SK-N-SH (cell line): ENCODE data around the gene WDR5B.

Experiments
- CHD2 ChIP-seq: fragments of 150-350 bp; IDR thresholded peaks from 2 replicates; pipeline ENCODE4 v1.6.1; 2018; ENCODE audit warnings: low read length; ENCODE audit not compliant: partially characterized antibody
- EP300 ChIP-seq, 2 experiments: IDR thresholded peaks; 2 replicates each; pipeline versions ENCODE4 v1.4.0 to v1.6.1; 2012; ENCODE audit warnings: borderline replicate concordance in 1 of 2, low read depth in 1 of 2, low read length in 1 of 2
- FOSL2 ChIP-seq: IDR thresholded peaks from 2 replicates; pipeline ENCODE4 v1.4.0; 2012; ENCODE audit warnings: low read depth, mild to moderate bottlenecking, moderate library complexity, borderline replicate concordance
- FOXJ3 ChIP-seq: sonication (generic); formaldehyde crosslinking; IDR thresholded peaks from 2 replicates; pipeline ENCODE4 v1.5.1; 2020; ENCODE audit warnings: mild to moderate bottlenecking, missing genetic modification reagents
- FOXM1 ChIP-seq: IDR thresholded peaks from 2 replicates; pipeline ENCODE4 v1.4.0; 2012; ENCODE audit warnings: low read depth, mild to moderate bottlenecking
- POLR2AphosphoS5 ChIP-seq: IDR thresholded peaks from 2 replicates; pipeline ENCODE4 v1.6.1; 2012; ENCODE audit warnings: low read depth, low read length
- RFX5 ChIP-seq: IDR thresholded peaks from 2 replicates; pipeline ENCODE4 v1.6.1; 2012; ENCODE audit warnings: mild to moderate bottlenecking, improper control_type of control experiment, low read length
- RXRA ChIP-seq: IDR thresholded peaks from 2 replicates; pipeline ENCODE4 v1.4.0; 2012; ENCODE audit warnings: low read depth, mild to moderate bottlenecking, borderline replicate concordance
- SMC3 ChIP-seq: IDR thresholded peaks from 2 replicates; pipeline ENCODE4 v1.6.1; 2012; ENCODE audit warnings: low read depth, low read length, improper control_type of control experiment
- TEAD4 ChIP-seq: IDR thresholded peaks from 2 replicates; pipeline ENCODE4 v1.4.0; 2012; ENCODE audit warnings: mild to moderate bottlenecking, borderline replicate concordance; ENCODE audit not compliant: insufficient read depth
- YY1 ChIP-seq: IDR thresholded peaks from 2 replicates; pipeline ENCODE4 v1.4.0; 2012; ENCODE audit warnings: low read depth, mild to moderate bottlenecking
- TF ChIP-seq, protein P1 (sequence below): fragments of 200-600 bp; sonication (generic); IDR thresholded peaks from 2 replicates; pipeline ENCODE4 v1.6.1; 2017; ENCODE audit warnings: antibody characterized with exemption, mild to moderate bottlenecking, moderate library complexity
- TF ChIP-seq, protein P2 (sequence below): IDR thresholded peaks from 2 replicates; pipeline ENCODE4 v1.4.0; 2012; ENCODE audit warnings: low read depth, borderline replicate concordance

DNA sequence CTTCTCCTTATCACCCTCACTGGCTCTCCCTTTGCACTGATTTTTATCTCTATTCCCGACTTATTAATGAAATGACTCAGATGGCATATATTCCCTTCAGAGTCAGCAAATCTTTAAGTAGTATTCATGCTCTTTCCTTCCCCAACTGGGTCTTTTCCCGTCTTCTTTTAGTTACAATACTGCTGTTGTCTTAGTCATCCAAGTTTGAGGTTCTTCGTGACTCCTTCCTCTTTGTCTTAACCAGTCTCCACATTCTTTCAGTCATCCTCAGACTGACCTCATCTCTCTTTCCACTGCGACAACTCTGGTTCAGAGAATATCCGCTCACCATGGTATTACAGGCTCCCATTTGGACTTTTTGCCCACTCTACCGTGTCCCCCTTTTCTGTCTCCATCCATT, 12.4 kb downstream of the WDR5B start:
- TF ChIP-seq RXRA = no peak
- no peak for TF ChIP-seq POLR2AphosphoS5
- TF ChIP-seq, protein P1, sequence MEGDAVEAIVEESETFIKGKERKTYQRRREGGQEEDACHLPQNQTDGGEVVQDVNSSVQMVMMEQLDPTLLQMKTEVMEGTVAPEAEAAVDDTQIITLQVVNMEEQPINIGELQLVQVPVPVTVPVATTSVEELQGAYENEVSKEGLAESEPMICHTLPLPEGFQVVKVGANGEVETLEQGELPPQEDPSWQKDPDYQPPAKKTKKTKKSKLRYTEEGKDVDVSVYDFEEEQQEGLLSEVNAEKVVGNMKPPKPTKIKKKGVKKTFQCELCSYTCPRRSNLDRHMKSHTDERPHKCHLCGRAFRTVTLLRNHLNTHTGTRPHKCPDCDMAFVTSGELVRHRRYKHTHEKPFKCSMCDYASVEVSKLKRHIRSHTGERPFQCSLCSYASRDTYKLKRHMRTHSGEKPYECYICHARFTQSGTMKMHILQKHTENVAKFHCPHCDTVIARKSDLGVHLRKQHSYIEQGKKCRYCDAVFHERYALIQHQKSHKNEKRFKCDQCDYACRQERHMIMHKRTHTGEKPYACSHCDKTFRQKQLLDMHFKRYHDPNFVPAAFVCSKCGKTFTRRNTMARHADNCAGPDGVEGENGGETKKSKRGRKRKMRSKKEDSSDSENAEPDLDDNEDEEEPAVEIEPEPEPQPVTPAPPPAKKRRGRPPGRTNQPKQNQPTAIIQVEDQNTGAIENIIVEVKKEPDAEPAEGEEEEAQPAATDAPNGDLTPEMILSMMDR = no peak
- TF ChIP-seq, protein P2, sequence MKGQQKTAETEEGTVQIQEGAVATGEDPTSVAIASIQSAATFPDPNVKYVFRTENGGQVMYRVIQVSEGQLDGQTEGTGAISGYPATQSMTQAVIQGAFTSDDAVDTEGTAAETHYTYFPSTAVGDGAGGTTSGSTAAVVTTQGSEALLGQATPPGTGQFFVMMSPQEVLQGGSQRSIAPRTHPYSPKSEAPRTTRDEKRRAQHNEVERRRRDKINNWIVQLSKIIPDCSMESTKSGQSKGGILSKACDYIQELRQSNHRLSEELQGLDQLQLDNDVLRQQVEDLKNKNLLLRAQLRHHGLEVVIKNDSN = no peak
- peak; percentile 32; the same call in 1 of the 2 replicates for TF ChIP-seq FOSL2
- TF ChIP-seq EP300 (IDR thresholded peaks at IDR 0.05; ENCODE audit: borderline replicate concordance in 1 of 2, low read depth in 1 of 2, low read length in 1 of 2) = no peak
- no peak for TF ChIP-seq SMC3
- TF ChIP-seq RFX5 = no peak
- no peak for TF ChIP-seq FOXM1
- TF ChIP-seq FOXJ3 (CRISPR knock-in tag) = no peak
- TF ChIP-seq CHD2 = no peak
- no peak for TF ChIP-seq YY1
- TF ChIP-seq TEAD4 = no peak
